NCI-H345 (cell line): ENCODE results near the gene KRTAP16-1.
"Not testable (repeated sequence)": the region's sequence is repeated elsewhere in the genome, so short reads cannot be mapped to it uniquely, and the experiment has no call there.

Experiments
- DNase-seq: peaks from one replicate; lab custom pipeline; 2025; lab: John Stamatoyannopoulos, UW

The KRTAP16-1 gene

GRCh38 chr17:41301916-41302901 is 6.9 kb downstream of the KRTAP16-1 start, which contains the start of gene KRTAP29-1:
Gene KRTAP29-1, minus strand, starts transcription at chr17:41302851. Its CDS starts 0 bp downstream, at chr17:41302851.
- no peak for DNase-seq

GRCh38 chr17:41301204-41301790 is 7.8 kb downstream of the KRTAP16-1 start:
- no peak for DNase-seq

GRCh38 chr17:41298458-41299135 is 10.5 kb downstream of the KRTAP16-1 start:
- DNase-seq = no peak

GRCh38 chr17:41296846-41297245 is 12.3 kb downstream of the KRTAP16-1 start:
- DNase-seq = no peak

- no peak for DNase-seq
Observed at GRCh38 chr17:41294016-41294415, 15.1 kb downstream of the KRTAP16-1 start.

- no peak for DNase-seq
Observed at GRCh38 chr17:41287050-41287449, 22.1 kb downstream of the KRTAP16-1 start.

GRCh38 chr17:41284546-41284945 is 24.6 kb downstream of the KRTAP16-1 start:
- no peak for DNase-seq

- no peak for DNase-seq
Observed at GRCh38 chr17:41284043-41284442, 25.1 kb downstream of the KRTAP16-1 start.

- no peak for DNase-seq
Observed at GRCh38 chr17:41278176-41278955, 30.7 kb downstream of the KRTAP16-1 start.

GRCh38 chr17:41275648-41276190 is 33.4 kb downstream of the KRTAP16-1 start, which contains the start of gene KRTAP9-7:
Gene KRTAP9-7, plus strand, starts transcription at chr17:41275698. Its CDS starts 0 bp downstream, at chr17:41275698.
- not testable (repeated sequence) for DNase-seq

GRCh38 chr17:41271858-41272257 is 37.3 kb downstream of the KRTAP16-1 start:
- no peak for DNase-seq

- not testable (repeated sequence) for DNase-seq
Observed at GRCh38 chr17:41271323-41271722, 37.8 kb downstream of the KRTAP16-1 start.

- no peak for DNase-seq
Observed at GRCh38 chr17:41267711-41268110, 41.4 kb downstream of the KRTAP16-1 start.

- DNase-seq = no peak
Observed at GRCh38 chr17:41265078-41265477, 44.0 kb downstream of the KRTAP16-1 start, which contains the start of gene KRTAP9-6. Gene KRTAP9-6, plus strand, starts transcription at chr17:41265378. Its CDS starts 0 bp downstream, at chr17:41265378.

GRCh38 chr17:41264599-41264998 is 44.5 kb downstream of the KRTAP16-1 start:
- DNase-seq = no peak

GRCh38 chr17:41263212-41263611 is 45.9 kb downstream of the KRTAP16-1 start:
- DNase-seq = no peak

- no peak for DNase-seq
Observed at GRCh38 chr17:41258406-41258805, 50.7 kb downstream of the KRTAP16-1 start.
